H1 (cell line): ENCODE results near the gene COG3. TPM values are rescaled to one million over a fixed set of nuclear protein-coding genes. Genes with fewer than 3 reads are reported as not detected.

Experiments used
- CTCF ChIA-PET: fragments of 300-600 bp; sonication (Branson Sonifier 250); formaldehyde crosslinking; loops from one replicate; lab custom pipeline; 2021; ENCODE audit not compliant: partially characterized antibody; lab: Charles Lee
- POLR2A ChIA-PET: fragments of 300-600 bp; sonication (Branson Sonifier 250); formaldehyde crosslinking; loops from one replicate; lab custom pipeline; 2021; ENCODE audit warnings: inconsistent platforms; ENCODE audit not compliant: partially characterized antibody; lab: Charles Lee
- DNase-seq, 2 experiments: peaks; one replicate each; pipeline versions ENCODE4 v3.0.0 to v3.0.0-alpha.2; 2010 to 2022; ENCODE audit warnings: low spot score in 2 of 2, low read depth in 1 of 2, mixed read lengths in 1 of 2
- FAIRE-seq: peaks from 2 replicates; lab custom pipeline; 2011; peaks lifted over from hg19 to GRCh38; lab: Jason Lieb, UNC
- H2AFZ ChIP-seq: 2 replicates; pipeline ENCODE4 v1.8.1; 2012; ENCODE audit warnings: low read length, inconsistent platforms
- H2AK5ac ChIP-seq: 2 replicates; pipeline ENCODE4 v1.6.1; 2013; ENCODE audit warnings: low read depth, low read length
- H2BK120ac ChIP-seq: replicated peaks from 2 replicates; pipeline ENCODE3; 2013; ENCODE audit warnings: low read depth, low read length, inconsistent platforms
- H2BK12ac ChIP-seq: 2 replicates; pipeline ENCODE4 v1.6.1; 2013; ENCODE audit warnings: low read depth, low read length
- H2BK15ac ChIP-seq: 2 replicates; pipeline ENCODE4 v1.6.1; 2013; ENCODE audit warnings: low read length
- H2BK20ac ChIP-seq: 2 replicates; pipeline ENCODE4 v1.6.1; 2013; ENCODE audit warnings: low read length
- H2BK5ac ChIP-seq: 2 replicates; pipeline ENCODE4 v1.6.1; 2013; ENCODE audit warnings: low read depth, low read length
- H3K14ac ChIP-seq: 2 replicates; pipeline ENCODE4 v1.6.1; 2013; ENCODE audit warnings: inconsistent platforms; ENCODE audit not compliant: insufficient read length
- H3K18ac ChIP-seq: 2 replicates; pipeline ENCODE4 v1.6.1; 2013; ENCODE audit warnings: low read length; ENCODE audit errors: extremely low read depth
- H3K23ac ChIP-seq: 2 replicates; pipeline ENCODE4 v1.6.1; 2013; ENCODE audit warnings: inconsistent platforms; ENCODE audit not compliant: insufficient read length
- H3K23me2 ChIP-seq: 2 replicates; pipeline ENCODE4 v1.6.1; 2013; ENCODE audit warnings: low read depth, low read length
- H3K27ac ChIP-seq: 2 replicates; pipeline ENCODE4 v1.6.1; 2011; ENCODE audit warnings: low read depth, low read length, inconsistent platforms
- H3K27me3 ChIP-seq, 4 experiments: replicated peaks in 1 of 4; 1 replicate in 1 of 4; 2 replicates in 3 of 4; pipeline versions ENCODE4 v1.6.1 to v1.8.1; 2011 to 2013; ENCODE audit warnings: low read length in 3 of 4, mild to moderate bottlenecking in 3 of 4, inconsistent platforms in 2 of 4, mixed read lengths in 2 of 4, moderate library complexity in 1 of 4; ENCODE audit not compliant: control insufficient read depth in 3 of 4, insufficient read depth in 3 of 4; ENCODE audit errors: extremely low read depth in 1 of 4
- H3K36me3 ChIP-seq, 4 experiments: 2 replicates each; pipeline versions ENCODE4 v1.6.1 to v1.8.1; 2011 to 2013; ENCODE audit warnings: mild to moderate bottlenecking in 4 of 4, low read length in 3 of 4, moderate library complexity in 2 of 4, control low read depth in 1 of 4, inconsistent platforms in 1 of 4; ENCODE audit not compliant: insufficient read depth in 4 of 4, control insufficient read depth in 2 of 4
- H3K4ac ChIP-seq: replicated peaks from 2 replicates; pipeline ENCODE3; 2013; ENCODE audit warnings: low read length, low read depth, mixed read lengths, inconsistent platforms; ENCODE audit not compliant: insufficient read length
- H3K4me1 ChIP-seq, 4 experiments: replicated peaks in 1 of 4; 1 replicate in 1 of 4; 2 replicates in 3 of 4; pipeline versions ENCODE4 v1.6.1 to v1.8.1; 2011 to 2013; ENCODE audit warnings: low read length in 3 of 4, inconsistent platforms in 2 of 4, mixed read lengths in 1 of 4; ENCODE audit not compliant: insufficient read depth in 4 of 4, control insufficient read depth in 3 of 4
- H3K4me2 ChIP-seq, 2 experiments: 2 replicates each; pipeline versions ENCODE4 v1.6.1 to v1.8.1; 2011 to 2013; ENCODE audit warnings: low read depth in 2 of 2, low read length in 2 of 2, control low read depth in 1 of 2, inconsistent platforms in 1 of 2, mild to moderate bottlenecking in 1 of 2; ENCODE audit not compliant: insufficient read depth in 1 of 2
- H3K4me3 ChIP-seq, 4 experiments: fragments of 200-600, 300-600 bp in 1 of 4; sonication (generic), shearing (Covaris generic), sonication (Bioruptor Twin) in 1 of 4; 2 replicates each; pipeline versions ENCODE4 v1.5.1 to v1.8.1; 2011 to 2016; ENCODE audit warnings: low read length in 4 of 4, low read depth in 3 of 4, control low read depth in 2 of 4, inconsistent platforms in 2 of 4, mild to moderate bottlenecking in 2 of 4, mixed read lengths in 1 of 4, moderate library complexity in 1 of 4; ENCODE audit not compliant: insufficient read depth in 2 of 4; ENCODE audit errors: extremely low read depth in 1 of 4
- H3K56ac ChIP-seq: replicated peaks from 2 replicates; pipeline ENCODE3; 2013; ENCODE audit warnings: low read depth, mild to moderate bottlenecking, mixed read lengths, low read length, inconsistent platforms; ENCODE audit not compliant: insufficient read length
- H3K79me1 ChIP-seq: 2 replicates; pipeline ENCODE4 v1.6.1; 2013; ENCODE audit warnings: low read depth, low read length, control low read depth
- H3K79me2 ChIP-seq, 2 experiments: 2 replicates each; pipeline versions ENCODE4 v1.6.1 to v1.8.1; 2012 to 2013; ENCODE audit warnings: low read length in 2 of 2, mild to moderate bottlenecking in 2 of 2, inconsistent platforms in 1 of 2; ENCODE audit not compliant: insufficient read depth in 2 of 2, control insufficient read depth in 1 of 2
- H3K9ac ChIP-seq, 4 experiments: replicated peaks in 1 of 4; 1 replicate in 1 of 4; 2 replicates in 3 of 4; pipeline versions ENCODE4 v1.6.1 to v1.8.1; 2011 to 2013; ENCODE audit warnings: low read depth in 3 of 4, low read length in 3 of 4, control low read depth in 2 of 4, mild to moderate bottlenecking in 2 of 4, moderate library complexity in 2 of 4, inconsistent platforms in 1 of 4; ENCODE audit errors: extremely low read depth in 1 of 4
- H3K9me3 ChIP-seq, 2 experiments: 2 replicates each; pipeline versions ENCODE4 v1.6.1 to v1.8.1; 2012 to 2013; ENCODE audit warnings: mild to moderate bottlenecking in 2 of 2, moderate library complexity in 2 of 2, control low read depth in 1 of 2, inconsistent platforms in 1 of 2, low read depth in 1 of 2, low read length in 1 of 2, mixed read lengths in 1 of 2; ENCODE audit not compliant: insufficient read depth in 2 of 2
- H4K20me1 ChIP-seq, 2 experiments: replicated peaks in 1 of 2; 2 replicates each; pipeline versions ENCODE3 to v1.8.1; 2011 to 2013; ENCODE audit warnings: inconsistent platforms in 2 of 2, low read length in 2 of 2, mild to moderate bottlenecking in 1 of 2; ENCODE audit not compliant: insufficient read depth in 2 of 2, control insufficient read depth in 1 of 2
- H4K5ac ChIP-seq: 2 replicates; pipeline ENCODE4 v1.6.1; 2013; ENCODE audit warnings: low read length, low read depth, mixed read lengths, inconsistent platforms; ENCODE audit not compliant: insufficient read length
- H4K8ac ChIP-seq: 2 replicates; pipeline ENCODE4 v1.8.0; 2013; ENCODE audit warnings: mild to moderate bottlenecking, moderate library complexity, low read length, inconsistent platforms; ENCODE audit not compliant: insufficient read depth; ENCODE audit errors: extremely low read depth
- H4K91ac ChIP-seq: replicated peaks from 2 replicates; pipeline ENCODE3; 2013; ENCODE audit warnings: low read length, mixed read lengths, inconsistent platforms; ENCODE audit not compliant: insufficient read length
- ASH2L ChIP-seq: fragments of 200-600, 300-600 bp; sonication (generic); IDR thresholded peaks from one replicate; pipeline ENCODE4 v1.7.1; 2017; ENCODE audit warnings: low read length
- BCL11A ChIP-seq, 2 experiments: IDR thresholded peaks; one replicate each; pipeline ENCODE4 v1.6.1; 2011; ENCODE audit warnings: low read depth in 2 of 2, low read length in 2 of 2, mild to moderate bottlenecking in 2 of 2
- CREB1 ChIP-seq: IDR thresholded peaks from 2 replicates; pipeline ENCODE4 v1.6.1; 2012; ENCODE audit warnings: inconsistent platforms
- KDM1A ChIP-seq: fragments of 200-600, 300-600 bp; sonication (generic); IDR thresholded peaks from 2 replicates; pipeline ENCODE4 v1.7.1; 2016; ENCODE audit warnings: mild to moderate bottlenecking, low read length, borderline replicate concordance
- RBBP5 ChIP-seq: IDR thresholded peaks from 2 replicates; pipeline ENCODE4 v1.7.1; 2012; ENCODE audit warnings: low read depth, mild to moderate bottlenecking, inconsistent platforms, low read length, moderate library complexity, borderline replicate concordance
- RXRA ChIP-seq: IDR thresholded peaks from 2 replicates; pipeline ENCODE4 v1.6.1; 2011; ENCODE audit warnings: low read depth, mild to moderate bottlenecking, low read length, moderate library complexity; ENCODE audit not compliant: insufficient read depth
- TAF7 ChIP-seq: optimal IDR thresholded peaks from 2 replicates; pipeline ENCODE3; 2011; ENCODE audit warnings: low read depth, mild to moderate bottlenecking, inconsistent platforms, low read length, moderate library complexity, borderline replicate concordance
- WGBS, 2 experiments: shearing (Covaris generic) in 1 of 2; methylation state at CpG; one replicate each; pipeline versions ENCODE4 v1.1.6 to v1.1.7; 2013 to 2015; ENCODE audit warnings: low lambda C conversion rate in 2 of 2, mixed read lengths in 2 of 2, inconsistent platforms in 1 of 2, low coverage in 1 of 2, missing lambda C conversion rate in 1 of 2; ENCODE audit not compliant: insufficient replicate concordance in 2 of 2, insufficient coverage in 1 of 2, insufficient read length in 1 of 2; ENCODE audit errors: extremely low coverage in 1 of 2, missing lambda C conversion rate in 1 of 2; 5-methylcytosine and 5-hydroxymethylcytosine counted together
- polyA plus RNA-seq, 7 experiments: library from polyadenylated mRNA; depleted of rRNA in 3 of 7; stranded (reverse) in 5 of 7; unstranded in 2 of 7; fragments of >200 nt in 5 of 7; fragments of 200-250 nt in 2 of 7; gene quantifications; 1 replicate in 5 of 7; 2 replicates in 1 of 7; 4 replicates in 1 of 7; pipeline versions ENCODE4 v1.2.1 to v1.2.3, GENCODE V29; 2011 to 2013; ENCODE audit warnings: missing spikeins in 2 of 7, mixed read lengths in 2 of 7
- total RNA-seq: library from RNA; stranded (reverse); fragmentation: NEBNext Ultra II Directional; extraction: Animal tissue kit (Norgen Biotek cat#: 25700); gene quantifications from 2 replicates; pipeline ENCODE4 v1.2.1, GENCODE V29; 2021

COG3 gene
- total and polyA plus RNA-seq, 2 of the 8 experiments (the other 6 are each of a cell fraction or from before 2014, with no cell fraction given): 12.7 to 13.5 TPM

GRCh38 chr13:45456196-45456972 is 8.4 kb upstream of the COG3 start:
- POLR2A ChIA-PET: no interaction called here
- no peak overlapping the region for H2AFZ ChIP-seq
- no peak overlapping the region for H4K5ac ChIP-seq
- DNase-seq: no peak
- H3K9ac ChIP-seq: no peak overlapping the region
- H2BK20ac ChIP-seq: no peak overlapping the region
- no peak overlapping the region for H2BK15ac ChIP-seq
- no peak for FAIRE-seq
- H3K4me3 ChIP-seq: no peak overlapping the region
- no peak overlapping the region for H3K4ac ChIP-seq
- H3K9me3 ChIP-seq: no peaks in the 10 kb centered on the region
- no peak overlapping the region for H3K56ac ChIP-seq
- no peak overlapping the region for H4K91ac ChIP-seq
- no peak overlapping the region for H2BK12ac ChIP-seq
- no peak overlapping the region for H3K27ac ChIP-seq
- no peak overlapping the region for H3K23ac ChIP-seq
- no peaks in the 10 kb centered on the region for H3K4me1 ChIP-seq
- TF ChIP-seq KDM1A (no peak), BCL11A (IDR thresholded peaks at IDR 0.05; ENCODE audit: low read depth in 2 of 2, low read length in 2 of 2) (no peak), RBBP5 (no peak), RXRA (no peak), ASH2L (no peak), TAF7 (no peak), CREB1 (no peak)
- TF ChIP-seq, all 59 proteins: peak for 0
- no peak overlapping the region for H2BK120ac ChIP-seq
- H2AK5ac ChIP-seq: no peak overlapping the region
- WGBS, 2 experiments: 88% methylated on average over 2 of the region's 2 CpGs; no CpG with 5 or more reads in 1 of the 2 experiments
- no peaks in the 10 kb centered on the region for H3K79me2 ChIP-seq
- no peaks in the 10 kb centered on the region for H4K20me1 ChIP-seq
- no peak overlapping the region for H3K18ac ChIP-seq
- no peaks in the 10 kb centered on the region for H3K79me1 ChIP-seq
- H3K27me3 ChIP-seq: no peaks in the 10 kb centered on the region; a peak in 1 of 7 replicates
- H3K4me2 ChIP-seq: no peak overlapping the region
- no peaks in the 10 kb centered on the region for H3K23me2 ChIP-seq
- H3K36me3 ChIP-seq: no peaks in the 10 kb centered on the region
- CTCF ChIA-PET: interaction anchor here (0.7 kb wide), 1 partner anchor 10 kb away, joined by 3 read pairs; no protein-coding TSS in a partner anchor
- no peak overlapping the region for H2BK5ac ChIP-seq
- no peak overlapping the region for H3K14ac ChIP-seq
- H4K8ac ChIP-seq: no peak overlapping the region
